Right ventricle myocardium superior (tissue), 1 donor: ENCODE results near the gene CLCN6. TPM values are rescaled to one million over a fixed set of nuclear protein-coding genes. Genes with fewer than 3 reads are reported as not detected.

Experiments used
- ATAC-seq: fragments of 200-7000 bp; cut with Tn5 transposase; one replicate; pipeline ENCODE4 v1.9.1; 2020; ENCODE audit warnings: mild to moderate bottlenecking; ENCODE audit not compliant: poor library complexity
- DNase-seq: peaks from one replicate; pipeline ENCODE4 v3.0.0-alpha.2; 2020
- intact Hi-C: fragments of 100-400 bp; cut with DNase I; formaldehyde crosslinking; loops from one replicate; pipeline ENCODE4 v1.11.2; 2022
- total RNA-seq: library from RNA; stranded (reverse); fragmentation: NEBNext Ultra II Directional; extraction: Animal tissue kit (Norgen Biotek cat#: 25700); gene quantifications from one replicate; pipeline ENCODE4 v1.2.1, GENCODE V29; 2021
- donor health status: DM: no; HTN: yes; CAD: no; lungs with severe emphysema.

Gene CLCN6
- total RNA-seq, 1 donor from 2014 or later, result 15.2 TPM

DNA sequence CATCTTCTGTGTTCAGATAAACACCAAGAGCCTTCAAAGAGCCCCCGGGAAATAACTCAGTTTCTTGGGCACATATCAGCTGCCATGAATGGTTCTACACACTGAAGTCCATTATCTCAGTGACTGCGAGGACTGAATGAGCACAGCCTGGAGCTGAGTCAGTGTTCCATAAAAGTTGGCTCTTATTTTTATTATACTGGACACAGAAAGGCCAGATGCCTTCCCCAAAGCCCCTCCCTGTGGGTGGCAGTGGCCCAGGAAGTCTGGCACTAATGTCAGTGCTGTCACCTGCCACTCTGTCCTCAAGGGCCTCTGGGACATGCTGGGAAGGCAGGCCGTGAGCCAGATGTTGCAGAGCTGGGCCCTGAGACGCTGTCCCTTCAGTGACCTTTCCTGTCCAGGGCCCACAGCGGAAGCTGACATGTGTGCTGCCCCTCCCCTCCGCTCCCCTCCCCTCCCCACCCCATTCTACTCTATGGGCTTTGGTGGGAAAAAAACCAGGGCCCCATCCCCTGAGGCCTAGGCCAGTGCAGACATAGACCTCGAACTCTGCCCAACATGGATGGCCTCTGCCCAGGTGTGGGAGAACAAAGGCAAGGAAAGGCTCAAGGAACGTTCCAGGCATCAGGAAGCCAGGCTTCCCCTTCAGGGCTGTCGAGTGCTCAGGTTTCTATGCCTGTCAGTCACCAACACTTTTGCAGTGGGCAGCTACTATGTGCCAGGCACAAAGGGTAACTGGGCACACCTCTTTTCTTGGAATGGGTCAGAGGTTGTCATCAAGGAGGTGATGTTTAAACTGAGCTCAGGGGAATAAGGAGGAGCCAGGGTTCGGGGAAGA, 75.1 kb downstream of the CLCN6 start:
- intact Hi-C loops, result no loop called here
- peak; percentile 88 for ATAC-seq
- peak; percentile 93 for DNase-seq

DNA sequence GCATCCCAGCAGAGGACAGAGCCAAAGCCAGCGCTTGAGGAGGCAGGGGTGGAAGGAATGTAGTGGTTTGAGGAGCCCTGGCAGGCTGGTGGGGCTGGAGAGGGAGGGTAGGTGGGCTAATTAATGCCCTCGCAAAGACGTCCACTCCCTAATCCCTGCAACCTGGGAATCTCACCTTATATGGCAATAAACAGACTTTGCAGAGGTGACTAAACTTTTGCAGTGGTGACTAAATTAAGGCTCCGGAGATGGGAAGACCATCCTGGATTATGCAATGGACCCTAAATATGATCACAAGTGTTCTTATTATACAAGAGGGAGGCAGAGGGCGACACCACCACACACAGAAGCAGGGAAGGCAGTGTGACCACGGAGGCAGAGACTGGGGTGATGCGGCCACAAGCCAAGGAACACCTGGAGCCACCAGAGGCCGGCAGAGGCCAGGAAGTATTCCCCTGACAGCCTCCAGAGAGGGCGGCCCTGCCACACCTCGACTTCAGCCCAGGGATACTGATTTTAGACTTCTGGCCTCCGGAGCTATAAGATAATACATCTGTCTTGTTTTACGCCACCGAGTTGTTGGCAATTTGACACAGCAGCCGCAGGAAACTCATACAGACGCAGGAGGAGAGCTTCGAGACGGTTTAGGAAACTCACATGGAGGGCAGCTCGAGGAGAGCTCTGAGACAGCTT, 75.9 kb downstream of the CLCN6 start:
- intact Hi-C loops, result no loop called here
- DNase-seq (no peak), ATAC-seq (no peak)

DNA sequence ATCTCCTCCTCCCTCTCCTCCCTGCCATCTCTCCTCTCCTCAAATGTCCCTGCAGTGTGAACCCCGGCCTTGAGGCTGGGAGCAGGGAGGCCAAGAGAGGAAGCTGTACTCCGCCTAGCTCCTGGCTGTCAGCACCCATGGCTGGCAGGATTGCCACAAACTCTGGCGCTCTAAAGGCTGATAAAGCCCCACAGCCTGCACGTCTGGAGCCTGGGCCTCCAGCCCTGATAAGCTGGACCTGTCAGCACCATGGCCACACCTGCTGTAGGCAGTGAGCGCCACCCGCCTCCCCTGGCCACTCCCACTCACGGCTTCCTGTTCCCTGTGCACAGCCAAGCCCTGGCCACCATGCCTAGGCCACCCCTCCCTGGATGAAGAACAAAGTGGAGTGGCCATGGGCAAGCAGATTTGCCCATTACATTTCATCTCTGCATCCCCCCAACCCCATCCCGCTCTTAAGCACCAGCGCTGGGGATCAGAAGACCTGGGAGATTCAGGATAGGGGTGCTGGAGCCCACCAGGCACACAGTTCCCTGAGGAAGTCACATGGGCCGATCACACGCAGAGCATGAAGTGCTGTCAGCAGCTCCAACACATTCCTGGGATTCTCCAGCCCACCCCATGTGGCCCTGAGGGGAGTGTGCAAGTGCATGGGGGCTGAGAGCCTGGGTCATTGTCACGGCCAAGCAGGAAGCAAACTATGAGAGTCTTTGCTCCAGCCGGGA, 77.0 kb downstream of the CLCN6 start:
- peak; percentile 92 for DNase-seq
- ATAC-seq, result peak; percentile 75
- intact Hi-C loops, result no loop called here

DNA sequence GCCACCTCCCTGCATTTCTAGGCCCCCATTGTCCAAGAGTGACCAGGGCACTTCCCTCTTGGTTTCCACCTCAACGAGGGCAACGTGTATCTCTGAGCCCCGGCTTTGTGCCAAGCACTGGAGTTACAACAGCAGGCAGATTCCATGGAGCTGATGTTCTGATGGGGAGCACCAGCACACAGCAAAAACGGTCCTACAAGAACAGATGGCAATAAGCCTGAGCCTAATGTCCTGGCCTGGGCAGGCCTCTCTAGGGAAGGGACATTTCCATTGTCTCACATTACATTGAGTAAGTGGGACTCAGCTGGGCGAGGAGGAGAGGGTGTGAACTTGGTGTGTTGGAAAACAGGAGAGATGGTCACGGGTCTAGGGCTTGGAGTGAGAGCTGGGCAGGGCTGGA, 79.9 kb downstream of the CLCN6 start:
- ATAC-seq, result peak; percentile 14
- intact Hi-C loops, result no loop called here
- no peak for DNase-seq

DNA sequence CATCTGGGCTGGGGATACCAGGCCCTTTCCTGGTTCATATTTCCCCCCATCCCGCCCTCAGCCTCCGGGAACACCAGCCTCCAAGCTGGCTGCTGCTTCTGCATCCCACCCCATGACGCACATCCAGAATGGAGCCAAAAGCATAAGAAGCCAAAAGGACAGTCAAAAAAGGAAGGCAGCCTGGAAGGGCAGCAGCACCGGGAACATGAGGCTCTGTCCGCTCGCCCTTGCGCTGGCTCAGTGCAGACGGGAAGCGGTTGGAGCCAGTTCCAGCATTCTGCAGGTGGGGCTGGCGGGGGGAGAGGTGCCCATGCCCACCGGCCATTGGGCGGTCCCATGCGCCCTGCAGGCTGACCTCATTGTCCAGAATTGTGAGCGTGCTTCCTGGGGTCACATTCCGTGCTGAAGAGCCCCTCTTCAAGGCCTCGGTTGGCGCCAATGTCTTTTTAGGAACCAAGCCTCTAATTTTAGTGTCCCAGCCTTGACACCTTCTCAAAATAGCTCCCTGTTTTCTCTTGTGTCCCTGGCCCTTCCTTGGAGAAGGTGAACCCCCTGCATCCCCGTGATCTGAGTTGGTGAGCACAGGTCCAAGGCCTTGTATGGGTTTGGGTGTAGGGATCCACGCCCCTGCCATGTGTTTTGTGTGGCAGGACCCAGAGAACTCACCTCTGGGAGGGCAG, 81.1 kb downstream of the CLCN6 start:
- intact Hi-C loops, result no loop called here
- DNase-seq, result peak; percentile 82
- ATAC-seq, result peak; percentile 76

DNA sequence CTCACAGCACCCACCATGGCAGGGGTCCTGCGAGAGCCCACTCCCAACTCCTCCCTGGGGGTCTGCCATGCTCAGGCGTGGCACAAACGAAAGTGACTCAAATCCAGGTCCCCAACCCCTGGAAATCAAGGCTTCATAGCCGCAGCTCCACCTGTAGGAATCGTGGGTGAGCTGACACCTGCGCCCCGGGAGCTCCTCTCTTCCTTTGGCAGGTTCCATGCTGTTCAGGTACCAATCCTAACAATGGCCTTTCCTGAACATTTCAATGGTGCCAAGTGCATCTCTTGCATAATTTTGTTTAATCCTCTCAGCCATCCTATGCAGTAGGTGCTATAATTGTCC, 81.6 kb downstream of the CLCN6 start:
- intact Hi-C loops, result no loop called here
- no peak for DNase-seq
- ATAC-seq, result no peak

DNA sequence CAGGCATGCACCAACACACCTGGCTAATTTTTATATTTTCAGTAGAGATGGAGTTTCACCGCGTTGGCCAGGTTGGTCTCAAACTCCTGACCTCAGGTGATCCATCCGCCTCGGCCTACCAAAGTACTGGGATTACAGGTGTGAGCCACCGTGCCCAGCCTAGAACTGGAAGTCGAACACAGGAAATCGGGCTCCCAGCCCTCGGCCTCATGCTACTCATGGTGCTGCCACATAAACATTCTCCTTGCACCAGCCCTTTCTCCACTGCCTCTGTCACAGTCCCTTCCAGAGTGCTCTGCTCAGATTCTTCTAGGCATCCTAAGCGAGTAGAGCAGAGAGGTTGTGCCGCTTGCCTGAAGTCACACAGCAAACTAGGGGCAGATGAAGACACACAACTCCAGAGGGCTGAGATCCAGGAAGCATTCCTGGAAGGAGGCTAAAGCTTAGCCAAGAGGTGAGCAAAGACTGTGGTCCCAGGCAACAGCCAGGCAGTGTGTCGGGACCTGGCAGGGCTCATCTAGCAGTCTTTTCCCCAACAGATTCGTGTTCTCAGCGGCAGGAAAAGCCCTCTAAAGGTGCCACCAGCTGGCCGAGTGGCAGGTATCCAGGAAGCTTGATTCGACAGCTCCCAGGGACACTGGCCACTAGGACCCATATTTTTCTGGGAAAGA, 82.3 kb downstream of the CLCN6 start:
- ATAC-seq (no peak), DNase-seq (no peak)
- intact Hi-C loops, result no loop called here

DNA sequence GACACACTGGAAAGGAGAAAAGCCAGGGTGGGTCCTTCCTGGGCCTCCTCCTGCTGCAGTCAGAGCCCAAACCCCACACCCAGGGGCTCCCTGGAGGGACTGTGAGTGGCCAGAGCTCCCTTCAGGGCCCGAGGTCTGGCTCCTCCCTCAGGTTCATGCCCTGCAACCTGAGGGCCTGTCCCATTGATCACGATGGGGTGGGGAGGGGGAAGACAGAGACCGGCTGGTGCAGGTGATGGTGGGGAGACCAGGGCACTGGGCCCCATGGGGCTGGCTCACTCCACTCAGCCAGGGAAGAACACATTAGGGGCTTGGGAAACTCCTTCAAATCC, 82.9 kb downstream of the CLCN6 start:
- DNase-seq, result no peak
- intact Hi-C loops, result no loop called here
- no peak for ATAC-seq

DNA sequence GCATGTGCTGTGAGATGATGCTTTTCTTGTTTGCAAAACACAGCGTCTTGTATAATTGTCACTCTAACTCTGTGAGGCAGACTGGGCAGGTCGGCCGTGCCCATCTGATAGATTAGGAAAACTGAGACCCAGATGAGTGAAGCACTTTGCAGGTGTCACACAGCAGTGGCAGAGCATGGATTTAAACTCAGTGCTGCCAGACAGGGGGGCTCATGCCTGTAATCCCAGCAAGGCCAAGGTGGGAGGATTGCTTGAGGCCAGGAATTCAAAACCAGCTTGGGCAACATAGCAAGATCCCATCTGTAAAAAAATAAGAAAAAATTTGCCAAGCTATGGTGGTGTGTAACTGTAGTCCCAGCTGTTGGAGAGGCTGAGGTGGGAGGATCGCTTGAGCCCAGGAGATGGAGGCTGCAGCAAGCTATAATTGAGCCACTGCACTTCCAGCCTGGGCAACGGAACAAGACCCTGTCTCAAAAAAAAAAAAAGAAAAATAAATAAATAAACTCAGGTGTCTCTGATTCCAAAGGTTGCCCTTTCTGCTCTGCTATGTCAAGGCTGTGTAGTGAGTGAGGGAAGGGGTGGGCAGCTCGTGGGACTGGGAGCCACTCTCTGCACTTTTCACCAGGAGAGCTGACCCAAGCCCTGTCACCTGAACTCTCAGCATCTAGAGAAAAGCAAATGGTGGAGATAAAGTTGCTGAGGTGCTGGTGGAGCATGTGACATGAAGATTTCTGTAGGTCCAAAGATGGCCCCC, 85.6 kb downstream of the CLCN6 start:
- intact Hi-C loops, result no loop called here
- ATAC-seq (no peak), DNase-seq (no peak)

Other genes with a start within 250 kb of the CLCN6 start
- gene FBXO2, start 151.8 kb upstream of the CLCN6 start, total RNA-seq, result 2.3 TPM
- gene FBXO44, start 151.3 kb upstream of the CLCN6 start, total RNA-seq, result 15.6 TPM
- gene FBXO6, start 142.0 kb upstream of the CLCN6 start, total RNA-seq, result 11.6 TPM
- gene MAD2L2, start 125.0 kb upstream of the CLCN6 start, total RNA-seq, result 15.8 TPM
- 0.05 TPM for gene DRAXIN, start 114.5 kb upstream of the CLCN6 start, total RNA-seq
- gene AGTRAP, start 70.1 kb upstream of the CLCN6 start, total RNA-seq, result 13.6 TPM
- gene C1orf167, start 44.0 kb upstream of the CLCN6 start, total RNA-seq, result 2.7 TPM
- 34.6 TPM for gene MTHFR, start 227 bp upstream of the CLCN6 start, total RNA-seq
- gene NPPA, start 41.6 kb downstream of the CLCN6 start, total RNA-seq, result 25.3 TPM
- gene NPPB, start 52.8 kb downstream of the CLCN6 start, total RNA-seq, result 5.1 TPM
- 31.6 TPM for gene KIAA2013, start 120.2 kb downstream of the CLCN6 start, total RNA-seq
- gene PLOD1, start 128.5 kb downstream of the CLCN6 start, total RNA-seq, result 66.1 TPM
- 648 TPM for gene MFN2, start 174.3 kb downstream of the CLCN6 start, total RNA-seq
- 14.6 TPM for gene MIIP, start 213.3 kb downstream of the CLCN6 start, total RNA-seq